CD4-positive, alpha-beta T cell treated with Interleukin-17A for 4 hours (primary cell): ENCODE data around the gene PAPPA.

Experiments
- DNase-seq: peaks from one replicate; pipeline ENCODE4 v3.0.0-alpha.2; 2020; ENCODE audit warnings: mixed read lengths

The PAPPA gene

GRCh38 chr9:116232424-116233159 is 79.0 kb downstream of the PAPPA start:
- DNase-seq: no peak

- DNase-seq: no peak
Measured at GRCh38 chr9:116233160-116233530, 79.6 kb downstream of the PAPPA start.

GRCh38 chr9:116234081-116234480 is 80.5 kb downstream of the PAPPA start:
- DNase-seq: no peak

- no peak for DNase-seq
Measured at GRCh38 chr9:116236979-116237378, 83.4 kb downstream of the PAPPA start.

GRCh38 chr9:116237456-116237855 is 83.9 kb downstream of the PAPPA start:
- no peak for DNase-seq

GRCh38 chr9:116238225-116238624 is 84.6 kb downstream of the PAPPA start:
- DNase-seq: no peak

- no peak for DNase-seq
Measured at GRCh38 chr9:116238776-116239340, 85.3 kb downstream of the PAPPA start.

GRCh38 chr9:116243708-116244107 is 90.1 kb downstream of the PAPPA start:
- no peak for DNase-seq

GRCh38 chr9:116247284-116247683 is 93.7 kb downstream of the PAPPA start:
- no peak for DNase-seq

- no peak for DNase-seq
Measured at GRCh38 chr9:116247791-116248374, 94.3 kb downstream of the PAPPA start.

GRCh38 chr9:116250891-116251290 is 97.3 kb downstream of the PAPPA start:
- DNase-seq: no peak

- DNase-seq: no peak
Measured at GRCh38 chr9:116251366-116251765, 97.8 kb downstream of the PAPPA start.

- DNase-seq: no peak
Measured at GRCh38 chr9:116260531-116260930, 106.9 kb downstream of the PAPPA start.

- DNase-seq: no peak
Measured at GRCh38 chr9:116262448-116262847, 108.9 kb downstream of the PAPPA start.

- DNase-seq: no peak
Measured at GRCh38 chr9:116264361-116264760, 110.8 kb downstream of the PAPPA start.

GRCh38 chr9:116267021-116267420 is 113.4 kb downstream of the PAPPA start:
- DNase-seq: no peak

GRCh38 chr9:116269250-116269649 is 115.7 kb downstream of the PAPPA start:
- no peak for DNase-seq

- DNase-seq: no peak
Measured at GRCh38 chr9:116270546-116270945, 117.0 kb downstream of the PAPPA start.

- DNase-seq: no peak
Measured at GRCh38 chr9:116271340-116271739, 117.7 kb downstream of the PAPPA start.

- no peak for DNase-seq
Measured at GRCh38 chr9:116271991-116272390, 118.4 kb downstream of the PAPPA start.

- DNase-seq: no peak
Measured at GRCh38 chr9:116274293-116274692, 120.7 kb downstream of the PAPPA start.

GRCh38 chr9:116275418-116276195 is 122.0 kb downstream of the PAPPA start:
- no peak for DNase-seq

- DNase-seq: no peak
Measured at GRCh38 chr9:116276196-116276493, 122.6 kb downstream of the PAPPA start.

- no peak for DNase-seq
Measured at GRCh38 chr9:116276651-116277121, 123.1 kb downstream of the PAPPA start.
